OCI-LY1 (cell line): ENCODE measurements around the gene LPCAT2.

Source experiments
- CTCF ChIP-seq: fragments of 200-600 bp; sonication (generic), shearing (Covaris generic); IDR thresholded peaks from 2 replicates; pipeline ENCODE4 v1.5.1; 2017; ENCODE audit warnings: mild to moderate bottlenecking, antibody characterized with exemption, low read length, moderate library complexity, mixed read lengths
- EZH2 ChIP-seq: fragments of 200-600 bp; sonication (generic), shearing (Covaris generic); IDR thresholded peaks from 2 replicates; pipeline ENCODE4 v1.8.0; 2017; ENCODE audit warnings: borderline replicate concordance, mixed run types, mild to moderate bottlenecking, antibody characterized with exemption, low read length, moderate library complexity, mixed read lengths

- TF ChIP-seq CTCF (no peak), EZH2 (no peak)
Measured at GRCh38 chr16:55476625-55477533, 32.0 kb upstream of the LPCAT2 start.
